ENCODE data around the gene MAST2.

Gene MAST2

DNA sequence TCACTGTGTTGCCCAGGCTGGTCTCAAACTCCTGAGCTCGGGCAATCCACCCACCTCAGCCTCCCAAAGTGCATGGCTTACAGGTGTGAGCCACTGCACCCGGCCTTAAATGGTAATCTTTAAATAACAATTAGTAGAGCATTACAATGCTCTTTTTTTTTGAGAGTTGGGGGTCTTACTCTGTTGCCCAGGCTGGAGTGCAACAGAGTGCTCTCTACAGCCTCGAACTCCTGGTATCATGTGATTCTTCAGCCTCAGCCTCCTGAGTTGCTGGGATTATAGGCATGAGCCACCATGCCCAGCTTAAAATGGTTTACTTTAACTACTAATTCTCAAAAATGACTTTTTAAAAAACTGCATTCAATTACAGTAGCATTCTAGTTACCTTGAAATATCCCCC, 276.8 kb downstream of the MAST2 start:
- Histone ChIP-seq H3K27me3 (ENCODE audit: insufficient read depth, low read depth, severe bottlenecking) (no peaks in the 10 kb centered on the region), H3K27ac (no peak overlapping the region), H3K9me3 (ENCODE audit: severe bottlenecking) (no peaks in the 10 kb centered on the region), H3K36me3 (peaks cover 26% of the 10 kb centered on the region), H3K4me3 (ENCODE audit: low read depth, low read length) (no peak overlapping the region)
- no peak for DNase-seq
- TF ChIP-seq CTCF (IDR thresholded peaks at IDR 0.05; ENCODE audit: low read depth, low read length) = no peak

- no peak overlapping the region for H3K27ac ChIP-seq
- H3K27me3 ChIP-seq (ENCODE audit: insufficient read depth, low read depth, severe bottlenecking) = no peaks in the 10 kb centered on the region
- peaks cover 16% of the 10 kb centered on the region for H3K36me3 ChIP-seq
- DNase-seq = no peak
- H3K4me3 ChIP-seq (ENCODE audit: low read depth, low read length) = no peak overlapping the region
- TF ChIP-seq CTCF (IDR thresholded peaks at IDR 0.05; ENCODE audit: low read depth, low read length) = no peak
- no peaks in the 10 kb centered on the region for H3K9me3 ChIP-seq (ENCODE audit: severe bottlenecking)
Observed at GRCh38 chr1:46081206-46081605, 277.8 kb downstream of the MAST2 start.

GRCh38 chr1:46081619-46082018, 278.2 kb downstream of the MAST2 start:
- DNase-seq = no peak
- Histone ChIP-seq H3K27ac (no peak overlapping the region), H3K4me3 (ENCODE audit: low read depth, low read length) (no peak overlapping the region), H3K36me3 (peaks cover 12% of the 10 kb centered on the region), H3K9me3 (ENCODE audit: severe bottlenecking) (no peaks in the 10 kb centered on the region), H3K27me3 (ENCODE audit: insufficient read depth, low read depth, severe bottlenecking) (no peaks in the 10 kb centered on the region)
- TF ChIP-seq CTCF (IDR thresholded peaks at IDR 0.05; ENCODE audit: low read depth, low read length) = no peak

- H3K36me3 ChIP-seq = peaks cover 12% of the 10 kb centered on the region
- no peaks in the 10 kb centered on the region for H3K9me3 ChIP-seq (ENCODE audit: severe bottlenecking)
- H3K4me3 ChIP-seq (ENCODE audit: low read depth, low read length) = no peak overlapping the region
- no peak for DNase-seq
- no peak for TF ChIP-seq CTCF (IDR thresholded peaks at IDR 0.05; ENCODE audit: low read depth, low read length)
- no peak overlapping the region for H3K27ac ChIP-seq
- no peaks in the 10 kb centered on the region for H3K27me3 ChIP-seq (ENCODE audit: insufficient read depth, low read depth, severe bottlenecking)
Observed at GRCh38 chr1:46083579-46083978, 280.2 kb downstream of the MAST2 start.

DNA sequence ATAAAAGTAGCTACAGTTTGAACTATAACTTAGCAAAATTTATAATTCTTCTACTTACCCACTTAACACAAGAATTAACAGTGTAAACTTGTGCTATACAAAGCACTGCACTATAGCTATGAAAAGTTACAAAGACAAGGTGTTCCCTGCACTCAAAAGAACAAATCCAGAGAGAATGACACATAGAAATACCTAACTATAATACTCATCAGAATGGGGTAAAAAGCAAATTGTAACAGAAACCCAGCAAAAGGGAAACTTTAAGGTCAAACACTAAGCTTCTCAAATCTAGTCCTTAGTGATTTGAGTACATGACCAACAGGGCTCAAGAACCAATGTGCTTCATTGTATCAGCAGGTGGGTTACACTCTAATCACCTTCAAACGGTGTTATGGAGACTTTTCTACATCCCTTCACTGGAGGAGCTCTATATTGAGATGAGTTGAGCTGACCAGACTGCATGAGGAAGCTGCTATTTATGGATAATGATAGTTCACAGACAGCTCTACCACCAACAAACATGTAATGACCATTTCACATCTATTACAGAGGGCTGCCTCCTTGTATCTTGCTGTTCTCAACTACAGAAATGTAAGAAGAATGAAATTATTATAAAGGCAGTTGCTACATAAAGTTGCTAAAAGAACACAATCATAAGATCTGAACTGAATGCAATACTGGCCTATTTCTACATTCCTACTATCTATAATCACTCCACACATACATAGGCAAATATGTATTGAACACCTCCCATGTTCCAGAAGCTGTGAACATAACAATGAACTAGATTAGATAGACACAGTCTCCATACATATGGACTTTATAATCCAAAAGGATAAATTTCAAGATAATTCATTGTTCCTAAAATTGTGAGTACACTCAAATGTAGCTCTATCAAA, 281.4 kb downstream of the MAST2 start:
- Histone ChIP-seq H3K27me3 (ENCODE audit: insufficient read depth, low read depth, severe bottlenecking) (no peaks in the 10 kb centered on the region), H3K27ac (no peak overlapping the region), H3K9me3 (ENCODE audit: severe bottlenecking) (no peaks in the 10 kb centered on the region), H3K36me3 (peaks cover 6% of the 10 kb centered on the region), H3K4me3 (ENCODE audit: low read depth, low read length) (no peak overlapping the region)
- DNase-seq = no peak
- no peak for TF ChIP-seq CTCF (IDR thresholded peaks at IDR 0.05; ENCODE audit: low read depth, low read length)

All from WERI-Rb-1 (cell line).